Coronary artery (tissue), 2 donors: ENCODE measurements around the gene HCRT.

Experiments used
- DNase-seq: peaks from one replicate; pipeline ENCODE4 v3.0.0-alpha.2; 2017; ENCODE audit warnings: low spot score
- H3K27ac ChIP-seq, 2 donors: fragments of 200-600 bp; sonication (generic); one replicate each; pipeline ENCODE4 v1.5.1; 2016 to 2019
- H3K4me3 ChIP-seq: fragments of 200-600 bp; sonication (generic); 2 replicates; pipeline ENCODE4 v1.5.1; 2016; ENCODE audit warnings: mild to moderate bottlenecking, moderate library complexity
- TF ChIP-seq, protein P1 (sequence below): fragments of 200-600 bp; sonication (generic); IDR thresholded peaks from one replicate; pipeline ENCODE4 v1.5.1; 2019; ENCODE audit warnings: antibody characterized with exemption

Gene HCRT

GRCh38 chr17:42202696-42203095 lies 17.4 kb upstream of the HCRT start:
- DNase-seq = no peak
- Histone ChIP-seq H3K27ac (no peak overlapping the region), H3K4me3 (no peak overlapping the region)
- TF ChIP-seq, protein P1, sequence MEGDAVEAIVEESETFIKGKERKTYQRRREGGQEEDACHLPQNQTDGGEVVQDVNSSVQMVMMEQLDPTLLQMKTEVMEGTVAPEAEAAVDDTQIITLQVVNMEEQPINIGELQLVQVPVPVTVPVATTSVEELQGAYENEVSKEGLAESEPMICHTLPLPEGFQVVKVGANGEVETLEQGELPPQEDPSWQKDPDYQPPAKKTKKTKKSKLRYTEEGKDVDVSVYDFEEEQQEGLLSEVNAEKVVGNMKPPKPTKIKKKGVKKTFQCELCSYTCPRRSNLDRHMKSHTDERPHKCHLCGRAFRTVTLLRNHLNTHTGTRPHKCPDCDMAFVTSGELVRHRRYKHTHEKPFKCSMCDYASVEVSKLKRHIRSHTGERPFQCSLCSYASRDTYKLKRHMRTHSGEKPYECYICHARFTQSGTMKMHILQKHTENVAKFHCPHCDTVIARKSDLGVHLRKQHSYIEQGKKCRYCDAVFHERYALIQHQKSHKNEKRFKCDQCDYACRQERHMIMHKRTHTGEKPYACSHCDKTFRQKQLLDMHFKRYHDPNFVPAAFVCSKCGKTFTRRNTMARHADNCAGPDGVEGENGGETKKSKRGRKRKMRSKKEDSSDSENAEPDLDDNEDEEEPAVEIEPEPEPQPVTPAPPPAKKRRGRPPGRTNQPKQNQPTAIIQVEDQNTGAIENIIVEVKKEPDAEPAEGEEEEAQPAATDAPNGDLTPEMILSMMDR = no peak

DNA sequence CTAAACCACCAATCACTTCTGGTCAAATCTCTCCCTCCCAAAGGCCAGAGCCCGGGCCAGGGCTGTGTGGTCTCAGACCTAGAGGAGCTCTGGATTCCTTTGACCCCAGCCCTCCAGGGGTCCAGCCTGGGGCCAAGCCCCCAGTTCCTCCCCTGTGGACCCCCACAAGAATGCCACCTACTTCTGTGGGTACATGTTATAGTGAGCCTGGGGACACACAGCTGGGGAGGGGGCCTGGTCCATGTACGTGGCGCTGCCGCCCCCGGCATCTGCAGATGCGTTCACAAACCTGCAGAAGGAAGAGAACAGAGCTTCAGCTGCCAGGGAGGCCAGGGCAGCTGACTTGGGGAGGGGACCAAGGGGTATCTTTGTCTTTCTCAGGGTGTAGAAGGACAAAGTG lies 16.9 kb upstream of the HCRT start:
- TF ChIP-seq, protein P1 = no peak
- DNase-seq = no peak
- H3K27ac ChIP-seq = no peak overlapping the region
- no peak overlapping the region for H3K4me3 ChIP-seq

DNA sequence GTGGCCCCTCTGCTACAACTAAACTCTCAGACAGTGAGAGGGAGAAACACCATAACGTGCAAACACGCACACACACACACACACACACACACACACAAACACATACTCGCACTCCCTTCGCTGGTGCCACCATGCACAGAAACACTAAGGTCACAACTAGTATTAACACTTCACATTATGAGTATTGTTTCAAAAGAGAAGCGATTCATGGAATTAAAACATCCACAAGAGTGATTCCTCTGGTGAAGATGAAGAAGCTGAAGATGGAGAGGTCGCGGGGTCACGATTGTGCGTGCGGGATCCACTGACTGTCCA lies 16.2 kb upstream of the HCRT start:
- Histone ChIP-seq H3K27ac (peak overlapping the region in 1 of 2 donors; percentile 26), H3K4me3 (no peak overlapping the region)
- no peak for DNase-seq
- TF ChIP-seq, protein P1 = no peak

- peak overlapping the region in 1 of 2 donors; percentile 26 for H3K27ac ChIP-seq
- TF ChIP-seq, protein P1 = no peak
- no peak for DNase-seq
- no peak overlapping the region for H3K4me3 ChIP-seq
These were observed 15.6 kb upstream of the HCRT start for GRCh38 chr17:42200706-42201457.

- TF ChIP-seq, protein P1 = no peak
- no peak for DNase-seq
- Histone ChIP-seq H3K4me3 (no peak overlapping the region), H3K27ac (peak overlapping the region in 1 of 2 donors; percentile 12)
These were observed 14.3 kb upstream of the HCRT start for GRCh38 chr17:42199416-42200011.

- H3K4me3 ChIP-seq = no peak overlapping the region
- no peak for DNase-seq
- peak overlapping the region in 1 of 2 donors; percentile 43 for H3K27ac ChIP-seq
- TF ChIP-seq, protein P1 = no peak
These were observed 13.6 kb upstream of the HCRT start for GRCh38 chr17:42198897-42199296.

DNA sequence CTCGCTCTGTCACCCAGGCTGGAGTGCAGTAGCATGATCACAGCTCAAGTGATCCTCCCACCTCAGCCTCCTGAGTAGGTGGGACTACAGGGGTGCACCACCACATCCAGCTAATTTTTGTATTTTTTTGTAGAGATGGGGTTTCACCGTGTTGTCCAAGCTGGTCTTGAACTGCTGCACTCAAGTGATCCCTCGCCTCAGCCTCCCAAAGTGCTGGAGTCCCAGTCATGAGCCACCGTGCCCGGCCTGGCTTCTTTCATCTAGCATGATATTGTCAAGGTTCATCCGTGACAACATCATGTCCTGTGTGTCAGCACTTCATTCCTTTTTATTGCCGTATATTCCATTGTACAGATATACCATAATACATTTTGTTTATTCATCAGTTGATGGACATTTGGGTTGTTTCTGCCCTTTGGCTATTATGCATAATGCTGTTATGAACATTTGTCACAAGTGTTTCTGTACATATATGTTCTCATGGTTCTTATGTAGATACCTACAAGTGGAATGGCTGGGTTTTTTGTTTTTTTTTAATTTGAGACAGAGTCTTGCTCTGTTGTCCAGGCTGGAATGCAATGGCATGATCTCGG lies 12.4 kb upstream of the HCRT start:
- DNase-seq = no peak

More for the DNA sequence above, 12.4 kb upstream of the HCRT start:
- H3K4me3 ChIP-seq = no peak overlapping the region
- H3K27ac ChIP-seq = no peak overlapping the region
- TF ChIP-seq, protein P1 = no peak
